Measurements from ENCODE around the gene MAP3K10. TPM values are rescaled to one million over a fixed set of nuclear protein-coding genes. Genes with fewer than 3 reads are reported as not detected.

The MAP3K10 gene
- total and polyA plus RNA-seq, 2 of the 4 experiments (the other 2 are of a cell fraction) = 1.8 to 5.5 TPM

DNA sequence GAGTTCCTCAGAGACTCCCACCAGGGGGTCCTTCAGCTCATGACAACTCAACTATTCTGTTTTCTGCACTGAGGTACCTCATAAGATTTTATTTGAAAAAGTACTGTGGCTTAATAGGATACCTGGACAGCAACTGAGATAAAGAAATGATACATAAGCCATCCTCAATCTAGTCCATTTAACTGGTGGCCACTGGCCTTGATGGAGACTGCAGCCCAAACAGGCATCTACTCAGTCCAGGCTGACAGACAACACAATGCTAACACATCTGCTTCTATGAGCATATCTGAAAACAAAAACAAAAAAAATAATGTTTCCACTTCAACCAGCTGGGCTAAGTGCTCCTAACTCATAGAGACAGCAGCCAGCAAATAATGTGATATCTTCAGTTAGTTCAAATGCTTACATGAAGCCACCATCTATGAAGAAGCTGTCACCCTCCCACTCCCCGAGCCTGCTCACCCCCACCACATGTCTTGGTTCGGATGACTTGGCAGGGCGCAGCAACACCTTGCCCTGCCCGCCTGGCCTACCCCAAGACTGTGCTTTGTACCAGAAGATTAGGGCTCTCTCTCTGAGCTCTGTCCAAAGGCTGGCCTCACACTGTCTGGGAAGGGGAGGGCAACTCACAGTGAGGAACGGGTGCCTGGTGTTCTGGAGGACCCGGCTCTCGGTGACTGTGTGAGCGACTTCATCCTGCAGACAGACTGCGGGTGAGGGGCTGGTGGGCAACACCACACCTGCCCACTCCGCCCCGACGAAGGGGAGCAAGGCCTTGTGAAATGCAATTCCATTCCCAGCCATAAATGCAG is 48.4 kb downstream of the MAP3K10 start:
- in situ Hi-C loops (cut with MboI; ENCODE audit: low sequenced_read_pairs) = no loop called here
- Histone ChIP-seq H3K9ac (ENCODE audit: low read depth, low read length) (no peak overlapping the region), H3K27me3 (ENCODE audit: control insufficient read depth, insufficient read depth, low read length) (no peaks in the 10 kb centered on the region), H4K20me1 (ENCODE audit: insufficient read depth, low read length) (peaks cover 3% of the 10 kb centered on the region), H4K91ac (ENCODE audit: insufficient read depth, low read depth, low read length) (no peak overlapping the region), H3K27ac (ENCODE audit: insufficient read depth, low read length) (no peak overlapping the region), H2BK5ac (ENCODE audit: low read depth, low read length, poor library complexity, severe bottlenecking) (no peak overlapping the region), H3K9me1 (ENCODE audit: insufficient read depth, low read length) (peaks cover 4% of the 10 kb centered on the region; the same call in 1 of the 2 replicates), H4K8ac (ENCODE audit: low read depth in 2 of 2, low read length in 2 of 2) (no peak overlapping the region), H3K9me3 (ENCODE audit: control insufficient read depth, insufficient read depth, low read length) (no peaks in the 10 kb centered on the region), H2BK15ac (ENCODE audit: low read depth, low read length) (no peak overlapping the region), H3K79me1 (ENCODE audit: low read depth in 1 of 2, low read length in 2 of 2) (peaks cover 6 to 20% of the 10 kb centered on the region in 2 experiments), H2AK9ac (replicated peaks; ENCODE audit: low read depth, low read length, poor library complexity) (no peak overlapping the region), H2AK5ac (ENCODE audit: low read depth, low read length) (no peak overlapping the region), H3K56ac (ENCODE audit: extremely low read depth, insufficient read depth, low read length) (no peak overlapping the region), H3K18ac (ENCODE audit: low read depth, low read length) (no peak overlapping the region), H3K23ac (ENCODE audit: low read depth, low read length) (no peak overlapping the region), H3K4me1 (ENCODE audit: control insufficient read depth, insufficient read depth, low read length) (no peaks in the 10 kb centered on the region), H2BK120ac (ENCODE audit: low read depth, low read length) (no peak overlapping the region), H3K4ac (ENCODE audit: low read depth, low read length) (no peak overlapping the region), H2BK20ac (ENCODE audit: low read depth, low read length) (no peak overlapping the region), H2AFZ (replicated peaks; ENCODE audit: low read length, poor library complexity) (no peak overlapping the region), H3K4me2 (ENCODE audit: low read depth, low read length) (no peak overlapping the region), H4K5ac (ENCODE audit: low read depth, low read length) (no peak overlapping the region), H3K4me3 (ENCODE audit: insufficient read depth, low read depth, low read length) (no peak overlapping the region), H3K36me3 (ENCODE audit: control insufficient read depth, insufficient read depth, low read length) (peaks cover 68% of the 10 kb centered on the region), H3K14ac (replicated peaks; ENCODE audit: low read depth, low read length) (no peak overlapping the region)
- 100% methylated on average over 3 of the region's 12 CpGs; no CpG with 5 or more reads in 1 of the 2 experiments for WGBS, 2 experiments (ENCODE audit: extremely low coverage in 2 of 2, insufficient read length in 1 of 2)
- DNase-seq (no peak), ATAC-seq (ENCODE audit: low read depth) (no peak)
- TF ChIP-seq, protein P1, sequence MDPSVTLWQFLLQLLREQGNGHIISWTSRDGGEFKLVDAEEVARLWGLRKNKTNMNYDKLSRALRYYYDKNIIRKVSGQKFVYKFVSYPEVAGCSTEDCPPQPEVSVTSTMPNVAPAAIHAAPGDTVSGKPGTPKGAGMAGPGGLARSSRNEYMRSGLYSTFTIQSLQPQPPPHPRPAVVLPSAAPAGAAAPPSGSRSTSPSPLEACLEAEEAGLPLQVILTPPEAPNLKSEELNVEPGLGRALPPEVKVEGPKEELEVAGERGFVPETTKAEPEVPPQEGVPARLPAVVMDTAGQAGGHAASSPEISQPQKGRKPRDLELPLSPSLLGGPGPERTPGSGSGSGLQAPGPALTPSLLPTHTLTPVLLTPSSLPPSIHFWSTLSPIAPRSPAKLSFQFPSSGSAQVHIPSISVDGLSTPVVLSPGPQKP (IDR thresholded peaks at IDR 0.05; ENCODE audit: borderline replicate concordance, low read depth, low read length) = no peak
- no peak for TF ChIP-seq NFE2L2 (IDR thresholded peaks at IDR 0.05; ENCODE audit: low read depth, low read length)
- intact Hi-C loops (cut with micrococcal nuclease) = no loop called here
- ChIA-PET CTCF (no interaction called here), POLR2A (ENCODE audit: unreplicated experiment) (no interaction called here)
- no TSS peak for BruUV-seq (replicated peaks)
- dilution Hi-C loops (cut with HindIII; ENCODE audit: low sequenced_read_pairs, unreplicated experiment) = no loop called here
